Lower leg skin (tissue), 3 donors: ENCODE data around the gene LDLRAP1.

ENCODE experiments used
- POLR2A ChIP-seq, 2 donors: fragments of 450-650 bp; IDR thresholded peaks; one replicate each; pipeline ENCODE4 v1.6.1; 2016 to 2017; ENCODE audit warnings: antibody characterized with exemption in 2 of 2, mild to moderate bottlenecking in 1 of 2, moderate library complexity in 1 of 2
- TF ChIP-seq, protein P1 (sequence below), 3 donors: fragments of 450-650 bp; IDR thresholded peaks; one replicate each; pipeline ENCODE4 v1.5.1; 2016; ENCODE audit warnings: antibody characterized with exemption in 3 of 3, mild to moderate bottlenecking in 3 of 3, moderate library complexity in 2 of 3

DNA sequence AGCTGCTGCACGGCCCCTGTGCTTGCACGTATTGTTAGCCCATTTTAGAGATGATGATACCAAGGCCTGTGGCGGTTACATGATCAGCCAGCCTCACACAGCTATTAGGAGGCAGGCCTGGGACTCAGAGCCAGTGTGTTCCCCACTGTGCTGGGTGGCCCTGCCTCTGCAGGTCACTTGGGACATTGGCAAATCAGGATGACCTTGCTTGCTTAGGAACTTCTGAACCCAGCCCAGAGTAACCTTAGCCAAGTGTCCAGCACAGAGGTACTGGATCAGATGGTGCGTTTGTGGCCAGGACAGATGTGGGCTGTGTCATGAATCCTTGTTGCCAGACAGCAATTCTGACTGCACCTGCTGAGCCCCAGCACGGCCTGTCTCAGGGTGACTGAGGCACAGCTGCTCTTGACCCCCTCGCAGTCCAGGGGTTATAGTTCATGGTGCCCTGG lies 28.1 kb downstream of the LDLRAP1 start:
- no peak for TF ChIP-seq POLR2A (IDR thresholded peaks at IDR 0.05)
- TF ChIP-seq, protein P1, sequence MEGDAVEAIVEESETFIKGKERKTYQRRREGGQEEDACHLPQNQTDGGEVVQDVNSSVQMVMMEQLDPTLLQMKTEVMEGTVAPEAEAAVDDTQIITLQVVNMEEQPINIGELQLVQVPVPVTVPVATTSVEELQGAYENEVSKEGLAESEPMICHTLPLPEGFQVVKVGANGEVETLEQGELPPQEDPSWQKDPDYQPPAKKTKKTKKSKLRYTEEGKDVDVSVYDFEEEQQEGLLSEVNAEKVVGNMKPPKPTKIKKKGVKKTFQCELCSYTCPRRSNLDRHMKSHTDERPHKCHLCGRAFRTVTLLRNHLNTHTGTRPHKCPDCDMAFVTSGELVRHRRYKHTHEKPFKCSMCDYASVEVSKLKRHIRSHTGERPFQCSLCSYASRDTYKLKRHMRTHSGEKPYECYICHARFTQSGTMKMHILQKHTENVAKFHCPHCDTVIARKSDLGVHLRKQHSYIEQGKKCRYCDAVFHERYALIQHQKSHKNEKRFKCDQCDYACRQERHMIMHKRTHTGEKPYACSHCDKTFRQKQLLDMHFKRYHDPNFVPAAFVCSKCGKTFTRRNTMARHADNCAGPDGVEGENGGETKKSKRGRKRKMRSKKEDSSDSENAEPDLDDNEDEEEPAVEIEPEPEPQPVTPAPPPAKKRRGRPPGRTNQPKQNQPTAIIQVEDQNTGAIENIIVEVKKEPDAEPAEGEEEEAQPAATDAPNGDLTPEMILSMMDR (IDR thresholded peaks at IDR 0.05), result no peak
